ENCODE measurements around the gene GMPPB.

DNA sequence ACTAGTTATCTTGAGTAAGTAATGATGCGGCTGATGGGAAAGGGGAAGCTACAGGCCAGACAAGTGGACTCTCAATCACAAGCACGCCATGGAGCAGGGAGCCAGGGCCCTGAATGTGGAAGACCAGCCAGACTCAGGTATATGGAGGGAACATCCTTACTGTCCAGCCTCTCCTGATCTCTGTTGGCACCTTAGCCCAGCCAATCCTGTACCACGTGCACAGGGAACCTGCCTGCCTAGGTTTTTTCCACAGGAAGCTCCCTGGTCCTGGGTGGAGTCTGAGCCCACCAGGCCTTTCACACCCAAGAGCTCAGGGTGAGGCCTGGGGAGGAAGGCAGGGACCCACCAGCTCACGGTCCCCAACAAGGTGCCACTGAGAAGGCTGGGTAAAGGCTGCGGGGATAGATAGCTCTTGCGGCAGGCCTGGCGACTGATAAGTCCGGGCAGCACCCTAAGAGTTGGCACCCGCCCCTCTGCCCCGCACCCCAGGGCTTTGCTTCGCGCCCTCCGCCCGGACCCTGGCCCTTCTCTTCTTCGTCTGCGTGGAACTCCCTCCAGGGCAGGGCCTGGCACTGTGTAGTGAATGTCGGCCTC, 50.5 kb downstream of the GMPPB start:
- TF ChIP-seq CTCF (IDR thresholded peaks at IDR 0.05; ENCODE audit: low read depth, low read length, poor library complexity, severe bottlenecking) = no peak
- TF ChIP-seq EZH2phosphoT487 (IDR thresholded peaks at IDR 0.05; ENCODE audit: borderline replicate concordance, low read length) = no peak
